ENCODE data around the gene MYH7. TPM values are rescaled to one million over a fixed set of nuclear protein-coding genes. Genes with fewer than 3 reads are reported as not detected.
"Not testable (repeated sequence)": the region's sequence is repeated elsewhere in the genome, so short reads cannot be mapped to it uniquely, and the experiment has no call there.

MYH7 gene
- polyA plus RNA-seq, 12 donors, result 205 to 1,002 (median 674) TPM

- DNase-seq, result no peak
Observed at GRCh38 chr14:23409966-23410635, 25.4 kb downstream of the MYH7 start.

GRCh38 chr14:23409475-23409874 lies 26.0 kb downstream of the MYH7 start:
- DNase-seq, result no peak

GRCh38 chr14:23408307-23408630 lies 27.2 kb downstream of the MYH7 start:
- DNase-seq, result no peak

GRCh38 chr14:23407516-23408306 lies 27.7 kb downstream of the MYH7 start, which contains the start of gene MYH6:
TSS of gene MYH6 (minus strand) at chr14:23408273. CDS start at chr14:23407223, 1,050 bp downstream.
- no peak for DNase-seq

GRCh38 chr14:23406725-23407355 lies 28.6 kb downstream of the MYH7 start:
- DNase-seq, result no peak

- no peak for DNase-seq
Observed at GRCh38 chr14:23406244-23406643, 29.2 kb downstream of the MYH7 start.

- no peak for DNase-seq
Observed at GRCh38 chr14:23405516-23406025, 29.9 kb downstream of the MYH7 start.

- no peak for DNase-seq
Observed at GRCh38 chr14:23405096-23405495, 30.4 kb downstream of the MYH7 start.

GRCh38 chr14:23404331-23404900 lies 31.0 kb downstream of the MYH7 start:
- DNase-seq, result no peak

- no peak for DNase-seq
Observed at GRCh38 chr14:23403908-23404307, 31.6 kb downstream of the MYH7 start.

- no peak for DNase-seq
Observed at GRCh38 chr14:23403139-23403438, 32.4 kb downstream of the MYH7 start.

- no peak for DNase-seq
Observed at GRCh38 chr14:23402296-23403138, 32.9 kb downstream of the MYH7 start.

GRCh38 chr14:23401291-23401690 lies 34.2 kb downstream of the MYH7 start:
- DNase-seq, result no peak

- DNase-seq, result not testable (repeated sequence)
Observed at GRCh38 chr14:23400496-23401149, 34.8 kb downstream of the MYH7 start.

GRCh38 chr14:23399591-23399990 lies 35.9 kb downstream of the MYH7 start:
- no peak for DNase-seq

- DNase-seq, result no peak
Observed at GRCh38 chr14:23399136-23399535, 36.3 kb downstream of the MYH7 start.

- DNase-seq, result no peak
Observed at GRCh38 chr14:23398348-23398747, 37.1 kb downstream of the MYH7 start.

GRCh38 chr14:23396781-23397407 lies 38.6 kb downstream of the MYH7 start:
- no peak for DNase-seq

GRCh38 chr14:23396126-23396525 lies 39.3 kb downstream of the MYH7 start:
- no peak for DNase-seq

GRCh38 chr14:23392613-23393012 lies 42.8 kb downstream of the MYH7 start:
- DNase-seq, result no peak

GRCh38 chr14:23389871-23390270 lies 45.6 kb downstream of the MYH7 start:
- DNase-seq, result not testable (repeated sequence)
